H1 (cell line): ENCODE data around the gene CST1. TPM values are rescaled to one million over a fixed set of nuclear protein-coding genes. Genes with fewer than 3 reads are reported as not detected.
A peak's percentile ranks its signal among the peaks of the same experiment; 100 is the strongest.
"Not testable (repeated sequence)": the region's sequence is repeated elsewhere in the genome, so short reads cannot be mapped to it uniquely, and the experiment has no call there.

ENCODE experiments used
- CTCF ChIA-PET: fragments of 300-600 bp; sonication (Branson Sonifier 250); formaldehyde crosslinking; loops from one replicate; lab custom pipeline; 2021; ENCODE audit not compliant: partially characterized antibody; lab: Charles Lee
- POLR2A ChIA-PET: fragments of 300-600 bp; sonication (Branson Sonifier 250); formaldehyde crosslinking; loops from one replicate; lab custom pipeline; 2021; ENCODE audit warnings: inconsistent platforms; ENCODE audit not compliant: partially characterized antibody; lab: Charles Lee
- DNase-seq, 2 experiments: peaks; one replicate each; pipeline versions ENCODE4 v3.0.0 to v3.0.0-alpha.2; 2010 to 2022; ENCODE audit warnings: low spot score in 2 of 2, low read depth in 1 of 2, mixed read lengths in 1 of 2
- FAIRE-seq: peaks from 2 replicates; lab custom pipeline; 2011; peaks lifted over from hg19 to GRCh38; lab: Jason Lieb, UNC
- H2AFZ ChIP-seq: 2 replicates; pipeline ENCODE4 v1.8.1; 2012; ENCODE audit warnings: low read length, inconsistent platforms
- H2AK5ac ChIP-seq: 2 replicates; pipeline ENCODE4 v1.6.1; 2013; ENCODE audit warnings: low read depth, low read length
- H2BK120ac ChIP-seq: replicated peaks from 2 replicates; pipeline ENCODE3; 2013; ENCODE audit warnings: low read depth, low read length, inconsistent platforms
- H2BK12ac ChIP-seq: 2 replicates; pipeline ENCODE4 v1.6.1; 2013; ENCODE audit warnings: low read depth, low read length
- H2BK15ac ChIP-seq: 2 replicates; pipeline ENCODE4 v1.6.1; 2013; ENCODE audit warnings: low read length
- H2BK20ac ChIP-seq: 2 replicates; pipeline ENCODE4 v1.6.1; 2013; ENCODE audit warnings: low read length
- H2BK5ac ChIP-seq: 2 replicates; pipeline ENCODE4 v1.6.1; 2013; ENCODE audit warnings: low read depth, low read length
- H3K14ac ChIP-seq: 2 replicates; pipeline ENCODE4 v1.6.1; 2013; ENCODE audit warnings: inconsistent platforms; ENCODE audit not compliant: insufficient read length
- H3K18ac ChIP-seq: 2 replicates; pipeline ENCODE4 v1.6.1; 2013; ENCODE audit warnings: low read length; ENCODE audit errors: extremely low read depth
- H3K23ac ChIP-seq: 2 replicates; pipeline ENCODE4 v1.6.1; 2013; ENCODE audit warnings: inconsistent platforms; ENCODE audit not compliant: insufficient read length
- H3K23me2 ChIP-seq: 2 replicates; pipeline ENCODE4 v1.6.1; 2013; ENCODE audit warnings: low read depth, low read length
- H3K27ac ChIP-seq: 2 replicates; pipeline ENCODE4 v1.6.1; 2011; ENCODE audit warnings: low read depth, low read length, inconsistent platforms
- H3K27me3 ChIP-seq, 4 experiments: replicated peaks in 1 of 4; 1 replicate in 1 of 4; 2 replicates in 3 of 4; pipeline versions ENCODE4 v1.6.1 to v1.8.1; 2011 to 2013; ENCODE audit warnings: low read length in 3 of 4, mild to moderate bottlenecking in 3 of 4, inconsistent platforms in 2 of 4, mixed read lengths in 2 of 4, moderate library complexity in 1 of 4; ENCODE audit not compliant: control insufficient read depth in 3 of 4, insufficient read depth in 3 of 4; ENCODE audit errors: extremely low read depth in 1 of 4
- H3K36me3 ChIP-seq, 4 experiments: 2 replicates each; pipeline versions ENCODE4 v1.6.1 to v1.8.1; 2011 to 2013; ENCODE audit warnings: mild to moderate bottlenecking in 4 of 4, low read length in 3 of 4, moderate library complexity in 2 of 4, control low read depth in 1 of 4, inconsistent platforms in 1 of 4; ENCODE audit not compliant: insufficient read depth in 4 of 4, control insufficient read depth in 2 of 4
- H3K4ac ChIP-seq: replicated peaks from 2 replicates; pipeline ENCODE3; 2013; ENCODE audit warnings: low read length, low read depth, mixed read lengths, inconsistent platforms; ENCODE audit not compliant: insufficient read length
- H3K4me1 ChIP-seq, 4 experiments: replicated peaks in 1 of 4; 1 replicate in 1 of 4; 2 replicates in 3 of 4; pipeline versions ENCODE4 v1.6.1 to v1.8.1; 2011 to 2013; ENCODE audit warnings: low read length in 3 of 4, inconsistent platforms in 2 of 4, mixed read lengths in 1 of 4; ENCODE audit not compliant: insufficient read depth in 4 of 4, control insufficient read depth in 3 of 4
- H3K4me2 ChIP-seq, 2 experiments: 2 replicates each; pipeline versions ENCODE4 v1.6.1 to v1.8.1; 2011 to 2013; ENCODE audit warnings: low read depth in 2 of 2, low read length in 2 of 2, control low read depth in 1 of 2, inconsistent platforms in 1 of 2, mild to moderate bottlenecking in 1 of 2; ENCODE audit not compliant: insufficient read depth in 1 of 2
- H3K4me3 ChIP-seq, 4 experiments: fragments of 200-600, 300-600 bp in 1 of 4; sonication (generic), shearing (Covaris generic), sonication (Bioruptor Twin) in 1 of 4; 2 replicates each; pipeline versions ENCODE4 v1.5.1 to v1.8.1; 2011 to 2016; ENCODE audit warnings: low read length in 4 of 4, low read depth in 3 of 4, control low read depth in 2 of 4, inconsistent platforms in 2 of 4, mild to moderate bottlenecking in 2 of 4, mixed read lengths in 1 of 4, moderate library complexity in 1 of 4; ENCODE audit not compliant: insufficient read depth in 2 of 4; ENCODE audit errors: extremely low read depth in 1 of 4
- H3K56ac ChIP-seq: replicated peaks from 2 replicates; pipeline ENCODE3; 2013; ENCODE audit warnings: low read depth, mild to moderate bottlenecking, mixed read lengths, low read length, inconsistent platforms; ENCODE audit not compliant: insufficient read length
- H3K79me1 ChIP-seq: 2 replicates; pipeline ENCODE4 v1.6.1; 2013; ENCODE audit warnings: low read depth, low read length, control low read depth
- H3K79me2 ChIP-seq, 2 experiments: 2 replicates each; pipeline versions ENCODE4 v1.6.1 to v1.8.1; 2012 to 2013; ENCODE audit warnings: low read length in 2 of 2, mild to moderate bottlenecking in 2 of 2, inconsistent platforms in 1 of 2; ENCODE audit not compliant: insufficient read depth in 2 of 2, control insufficient read depth in 1 of 2
- H3K9ac ChIP-seq, 4 experiments: replicated peaks in 1 of 4; 1 replicate in 1 of 4; 2 replicates in 3 of 4; pipeline versions ENCODE4 v1.6.1 to v1.8.1; 2011 to 2013; ENCODE audit warnings: low read depth in 3 of 4, low read length in 3 of 4, control low read depth in 2 of 4, mild to moderate bottlenecking in 2 of 4, moderate library complexity in 2 of 4, inconsistent platforms in 1 of 4; ENCODE audit errors: extremely low read depth in 1 of 4
- H3K9me3 ChIP-seq, 2 experiments: 2 replicates each; pipeline versions ENCODE4 v1.6.1 to v1.8.1; 2012 to 2013; ENCODE audit warnings: mild to moderate bottlenecking in 2 of 2, moderate library complexity in 2 of 2, control low read depth in 1 of 2, inconsistent platforms in 1 of 2, low read depth in 1 of 2, low read length in 1 of 2, mixed read lengths in 1 of 2; ENCODE audit not compliant: insufficient read depth in 2 of 2
- H4K20me1 ChIP-seq, 2 experiments: replicated peaks in 1 of 2; 2 replicates each; pipeline versions ENCODE3 to v1.8.1; 2011 to 2013; ENCODE audit warnings: inconsistent platforms in 2 of 2, low read length in 2 of 2, mild to moderate bottlenecking in 1 of 2; ENCODE audit not compliant: insufficient read depth in 2 of 2, control insufficient read depth in 1 of 2
- H4K5ac ChIP-seq: 2 replicates; pipeline ENCODE4 v1.6.1; 2013; ENCODE audit warnings: low read length, low read depth, mixed read lengths, inconsistent platforms; ENCODE audit not compliant: insufficient read length
- H4K8ac ChIP-seq: 2 replicates; pipeline ENCODE4 v1.8.0; 2013; ENCODE audit warnings: mild to moderate bottlenecking, moderate library complexity, low read length, inconsistent platforms; ENCODE audit not compliant: insufficient read depth; ENCODE audit errors: extremely low read depth
- H4K91ac ChIP-seq: replicated peaks from 2 replicates; pipeline ENCODE3; 2013; ENCODE audit warnings: low read length, mixed read lengths, inconsistent platforms; ENCODE audit not compliant: insufficient read length
- EGR1 ChIP-seq: IDR thresholded peaks from 2 replicates; pipeline ENCODE4 v1.6.1; 2011; ENCODE audit warnings: low read depth, low read length, borderline replicate concordance
- NANOG ChIP-seq: IDR thresholded peaks from 2 replicates; pipeline ENCODE4 v1.6.1; 2011; ENCODE audit warnings: low read length, low read depth, mild to moderate bottlenecking, inconsistent platforms; ENCODE audit not compliant: insufficient read depth, poor library complexity, severe bottlenecking
- POLR2AphosphoS5 ChIP-seq: IDR thresholded peaks from 2 replicates; pipeline ENCODE4 v1.6.1; 2011; ENCODE audit warnings: low read depth, low read length
- SP1 ChIP-seq: IDR thresholded peaks from 2 replicates; pipeline ENCODE4 v1.6.1; 2011; ENCODE audit warnings: low read depth, low read length
- TCF12 ChIP-seq: IDR thresholded peaks from 2 replicates; pipeline ENCODE4 v1.6.1; 2011; ENCODE audit warnings: low read depth, mild to moderate bottlenecking, low read length
- WGBS, 2 experiments: shearing (Covaris generic) in 1 of 2; methylation state at CpG; one replicate each; pipeline versions ENCODE4 v1.1.6 to v1.1.7; 2013 to 2015; ENCODE audit warnings: low lambda C conversion rate in 2 of 2, mixed read lengths in 2 of 2, inconsistent platforms in 1 of 2, low coverage in 1 of 2, missing lambda C conversion rate in 1 of 2; ENCODE audit not compliant: insufficient replicate concordance in 2 of 2, insufficient coverage in 1 of 2, insufficient read length in 1 of 2; ENCODE audit errors: extremely low coverage in 1 of 2, missing lambda C conversion rate in 1 of 2; 5-methylcytosine and 5-hydroxymethylcytosine counted together
- polyA plus RNA-seq, 7 experiments: library from polyadenylated mRNA; depleted of rRNA in 3 of 7; stranded (reverse) in 5 of 7; unstranded in 2 of 7; fragments of >200 nt in 5 of 7; fragments of 200-250 nt in 2 of 7; gene quantifications; 1 replicate in 5 of 7; 2 replicates in 1 of 7; 4 replicates in 1 of 7; pipeline versions ENCODE4 v1.2.1 to v1.2.3, GENCODE V29; 2011 to 2013; ENCODE audit warnings: missing spikeins in 2 of 7, mixed read lengths in 2 of 7
- total RNA-seq: library from RNA; stranded (reverse); fragmentation: NEBNext Ultra II Directional; extraction: Animal tissue kit (Norgen Biotek cat#: 25700); gene quantifications from 2 replicates; pipeline ENCODE4 v1.2.1, GENCODE V29; 2021

Gene CST1
- total and polyA plus RNA-seq, 2 of the 8 experiments (the other 6 are each of a cell fraction or from before 2014, with no cell fraction given) = 2.3 to 2.9 TPM

DNA sequence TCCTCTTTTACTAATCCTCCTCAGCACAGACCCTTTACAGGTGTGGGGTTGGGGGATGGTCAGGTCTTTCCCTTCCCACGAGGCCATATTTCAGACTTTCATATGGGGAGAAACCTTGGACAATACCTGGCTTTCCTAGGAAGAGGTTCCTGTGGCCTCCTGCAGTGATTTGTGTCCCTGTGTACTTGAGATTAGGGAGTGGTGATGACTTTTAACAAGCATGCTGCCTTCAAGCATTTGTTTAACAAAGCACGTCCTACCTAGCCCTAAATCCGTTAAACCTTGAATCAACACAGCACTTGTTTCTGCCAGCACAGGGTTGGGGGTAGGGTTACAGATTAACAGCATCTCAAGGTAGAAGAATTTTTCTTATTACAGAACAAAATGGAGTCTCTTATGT is 6.1 kb upstream of the CST1 start:
- CTCF ChIA-PET, H3K9ac ChIP-seq, H3K4me3 ChIP-seq, H2BK15ac ChIP-seq, H3K23me2 ChIP-seq, H3K79me1 ChIP-seq, H4K20me1 ChIP-seq, H2BK120ac ChIP-seq, POLR2A ChIA-PET, H2BK20ac ChIP-seq, H3K14ac ChIP-seq, H3K9me3 ChIP-seq, H3K79me2 ChIP-seq, H4K8ac ChIP-seq, H3K23ac ChIP-seq, H2BK5ac ChIP-seq, H4K91ac ChIP-seq, H3K56ac ChIP-seq, H4K5ac ChIP-seq, H3K36me3 ChIP-seq, FAIRE-seq, H2BK12ac ChIP-seq, H2AK5ac ChIP-seq, H2AFZ ChIP-seq, H3K4ac ChIP-seq, H3K27ac ChIP-seq, H3K4me1 ChIP-seq, H3K18ac ChIP-seq: not testable (repeated sequence)
- TF ChIP-seq EGR1 (0 out of 2 replicates have a peak, but pooled peaks have one; percentile 23), NANOG (peak; percentile 80), SP1 (peak; percentile 59; the same call in 1 of the 2 replicates), POLR2AphosphoS5 (peak; percentile 77), TCF12 (0 out of 2 replicates have a peak, but pooled peaks have one; percentile 57)
- peak in 1 of 2 experiments; percentile 21 for DNase-seq
- peaks cover 32 to 72% (median 61%) of the 10 kb centered on the region in 4 experiments for H3K27me3 ChIP-seq
- WGBS, 2 experiments = 3% methylated on average over 3 of the region's 3 CpGs; no CpG with 5 or more reads in 1 of the 2 experiments
- H3K4me2 ChIP-seq = peak overlapping the region in 1 of 2 experiments; percentile 38; a peak in 1 of 4 replicates
